Prostate gland (tissue), 2 donors: ENCODE results near the gene CCNL2.

ENCODE experiments used
- CTCF ChIP-seq, 4 experiments: fragments of 200-600 bp in 2 of 4; fragments of 450-650 bp in 2 of 4; sonication (generic) in 2 of 4; IDR thresholded peaks; 1 replicate in 3 of 4; 2 replicates in 1 of 4; pipeline ENCODE4 v1.5.1; 2016 to 2019; ENCODE audit warnings: antibody characterized with exemption in 4 of 4, mild to moderate bottlenecking in 2 of 4, moderate library complexity in 2 of 4
- POLR2A ChIP-seq: fragments of 450-650 bp; IDR thresholded peaks from one replicate; pipeline ENCODE4 v1.6.1; 2016; ENCODE audit warnings: antibody characterized with exemption, mild to moderate bottlenecking
- POLR2AphosphoS5 ChIP-seq: sonication (generic); formaldehyde crosslinking; IDR thresholded peaks from one replicate; pipeline ENCODE4 v1.6.1; 2017; ENCODE audit warnings: antibody characterized with exemption

- TF ChIP-seq CTCF (IDR thresholded peaks at IDR 0.05): no peak
- no peak for TF ChIP-seq POLR2A
- no peak for TF ChIP-seq POLR2AphosphoS5
Measured at GRCh38 chr1:1435911-1436629, 36.9 kb upstream of the CCNL2 start.
